SK-N-SH treated with all-trans-retinoic acid at 6 μM for 48 hours (cell line): Measurements from ENCODE around the gene MED20.

Experiments used
- ATAC-seq: fragments of 200-7000 bp; cut with Tn5 transposase; 3 replicates; pipeline ENCODE4 v1.9.1; 2020; ENCODE audit warnings: mild to moderate bottlenecking, moderate library complexity
- ARNTL ChIP-seq: fragments of 450-650 bp; formaldehyde crosslinking; IDR thresholded peaks from 2 replicates; pipeline ENCODE4 v1.5.0; 2020; ENCODE audit warnings: low read depth, mild to moderate bottlenecking, moderate library complexity, borderline replicate concordance
- BACH2 ChIP-seq: fragments of 250-450 bp; sonication (Bioruptor Pico); IDR thresholded peaks from 2 replicates; pipeline ENCODE4 v1.9.0; 2021; ENCODE audit warnings: mild to moderate bottlenecking, borderline replicate concordance
- CSDC2 ChIP-seq: fragments of 250-450 bp; sonication (Bioruptor Pico); IDR thresholded peaks from 2 replicates; pipeline ENCODE4 v1.5.0; 2020; ENCODE audit warnings: mild to moderate bottlenecking, moderate library complexity
- ESRRG ChIP-seq: fragments of 250-450 bp; sonication (Bioruptor Pico); IDR thresholded peaks from 2 replicates; pipeline ENCODE4 v1.6.1; 2021; ENCODE audit warnings: mild to moderate bottlenecking
- GLIS3 ChIP-seq: fragments of 250-450 bp; sonication (Bioruptor Pico); IDR thresholded peaks from 2 replicates; pipeline ENCODE4 v1.5.0; 2020; ENCODE audit warnings: mild to moderate bottlenecking, moderate library complexity
- OSR1 ChIP-seq: fragments of 250-450 bp; sonication (Bioruptor Pico); IDR thresholded peaks from 2 replicates; pipeline ENCODE4 v1.8.0; 2022; ENCODE audit warnings: moderate library complexity, mild to moderate bottlenecking, inconsistent platforms
- PPARA ChIP-seq: fragments of 250-450 bp; sonication (Bioruptor Pico); IDR thresholded peaks from 2 replicates; pipeline ENCODE4 v1.5.0; 2020; ENCODE audit warnings: mild to moderate bottlenecking, borderline replicate concordance
- RARB ChIP-seq: fragments of 250-450 bp; sonication (Bioruptor Pico); IDR thresholded peaks from 2 replicates; pipeline ENCODE4 v1.8.0; 2021; ENCODE audit warnings: mild to moderate bottlenecking, moderate library complexity
- SNAI2 ChIP-seq: fragments of 250-450 bp; sonication (Bioruptor Pico); IDR thresholded peaks from 2 replicates; pipeline ENCODE4 v1.5.0; 2020; ENCODE audit warnings: mild to moderate bottlenecking, moderate library complexity
- ZFP30 ChIP-seq: fragments of 450-650 bp; formaldehyde crosslinking; IDR thresholded peaks from 2 replicates; pipeline ENCODE4 v1.5.0; 2022; ENCODE audit warnings: mild to moderate bottlenecking, moderate library complexity
- ZNF565 ChIP-seq: fragments of 450-650 bp; formaldehyde crosslinking; conservative IDR thresholded peaks from 2 replicates; pipeline ENCODE4 v1.5.0; 2020; ENCODE audit warnings: low read depth, mild to moderate bottlenecking, moderate library complexity
- ZNF70 ChIP-seq: fragments of 450-650 bp; formaldehyde crosslinking; IDR thresholded peaks from 2 replicates; pipeline ENCODE4 v1.5.0; 2020; ENCODE audit warnings: mild to moderate bottlenecking, moderate library complexity
- ZNF8 ChIP-seq: fragments of 450-650 bp; formaldehyde crosslinking; IDR thresholded peaks from 2 replicates; pipeline ENCODE4 v1.5.0; 2020; ENCODE audit warnings: mild to moderate bottlenecking, moderate library complexity
- TF ChIP-seq, protein P1 (sequence below): fragments of 250-450 bp; sonication (Bioruptor Pico); IDR thresholded peaks from 2 replicates; pipeline ENCODE4 v1.5.1; 2020; ENCODE audit warnings: low read depth, mild to moderate bottlenecking, moderate library complexity
- TF ChIP-seq, protein P2 (sequence below): fragments of 250-450 bp; sonication (Bioruptor Pico); IDR thresholded peaks from 2 replicates; pipeline ENCODE4 v1.8.0; 2021; ENCODE audit warnings: low read depth, mild to moderate bottlenecking, moderate library complexity, borderline replicate concordance
- TF ChIP-seq, protein P3 (sequence below): fragments of 250-450 bp; sonication (Bioruptor Pico); IDR thresholded peaks from 2 replicates; pipeline ENCODE4 v1.5.0; 2020; ENCODE audit warnings: mild to moderate bottlenecking, moderate library complexity
- TF ChIP-seq, protein P4 (sequence below): fragments of 250-450 bp; sonication (Bioruptor Pico); IDR thresholded peaks from 2 replicates; pipeline ENCODE4 v1.8.0; 2020; ENCODE audit warnings: mild to moderate bottlenecking, moderate library complexity, borderline replicate concordance
- TF ChIP-seq, protein P5 (sequence below): fragments of 250-450 bp; sonication (Bioruptor Pico); IDR thresholded peaks from 2 replicates; pipeline ENCODE4 v1.5.1; 2021; ENCODE audit warnings: mild to moderate bottlenecking, moderate library complexity

The MED20 gene

DNA sequence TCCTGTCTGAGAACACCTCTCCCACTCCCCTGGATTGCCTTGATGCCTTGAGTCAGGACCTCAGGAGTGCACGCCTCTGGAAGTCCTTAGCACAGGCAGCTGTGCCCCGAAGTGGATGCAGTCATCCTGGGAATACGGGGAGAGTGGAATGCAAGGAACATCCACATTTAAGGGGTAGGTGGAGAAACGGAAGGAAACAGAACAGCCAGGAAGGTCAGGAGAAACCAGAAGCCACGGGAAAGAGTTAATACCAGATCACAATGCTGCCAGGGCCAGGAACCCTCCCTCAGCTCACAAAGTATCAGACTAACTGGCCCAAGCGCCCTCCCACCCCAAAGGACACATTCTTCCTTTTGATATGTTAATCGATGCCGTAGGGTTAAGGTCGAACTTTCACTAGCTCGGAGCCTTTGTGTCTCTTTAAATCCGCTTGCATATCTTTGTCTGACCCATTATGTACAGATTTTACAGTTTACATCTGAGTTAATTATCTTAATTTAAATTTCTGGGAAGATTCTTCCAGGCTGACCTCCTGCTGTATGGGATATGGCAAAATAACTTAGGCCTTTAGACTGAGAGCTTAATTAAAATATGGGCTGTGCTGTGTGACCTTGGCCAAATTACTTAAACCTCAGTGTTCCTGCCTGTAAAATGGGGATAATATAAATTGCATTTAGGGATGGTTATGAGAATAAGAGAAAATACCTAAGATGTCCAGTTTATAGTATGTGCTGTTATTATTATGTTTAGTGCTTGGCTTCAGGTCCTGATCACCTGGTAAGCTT is 44.7 kb upstream of the MED20 start (continued):
- TF ChIP-seq, protein P1, sequence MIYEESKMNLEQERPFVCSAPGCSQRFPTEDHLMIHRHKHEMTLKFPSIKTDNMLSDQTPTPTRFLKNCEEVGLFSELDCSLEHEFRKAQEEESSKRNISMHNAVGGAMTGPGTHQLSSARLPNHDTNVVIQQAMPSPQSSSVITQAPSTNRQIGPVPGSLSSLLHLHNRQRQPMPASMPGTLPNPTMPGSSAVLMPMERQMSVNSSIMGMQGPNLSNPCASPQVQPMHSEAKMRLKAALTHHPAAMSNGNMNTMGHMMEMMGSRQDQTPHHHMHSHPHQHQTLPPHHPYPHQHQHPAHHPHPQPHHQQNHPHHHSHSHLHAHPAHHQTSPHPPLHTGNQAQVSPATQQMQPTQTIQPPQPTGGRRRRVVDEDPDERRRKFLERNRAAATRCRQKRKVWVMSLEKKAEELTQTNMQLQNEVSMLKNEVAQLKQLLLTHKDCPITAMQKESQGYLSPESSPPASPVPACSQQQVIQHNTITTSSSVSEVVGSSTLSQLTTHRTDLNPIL (CRISPR knock-in tag) = no peak
- no peak for TF ChIP-seq CSDC2 (CRISPR knock-in tag)
- TF ChIP-seq RARB (CRISPR knock-in tag) = no peak
- TF ChIP-seq, protein P2, sequence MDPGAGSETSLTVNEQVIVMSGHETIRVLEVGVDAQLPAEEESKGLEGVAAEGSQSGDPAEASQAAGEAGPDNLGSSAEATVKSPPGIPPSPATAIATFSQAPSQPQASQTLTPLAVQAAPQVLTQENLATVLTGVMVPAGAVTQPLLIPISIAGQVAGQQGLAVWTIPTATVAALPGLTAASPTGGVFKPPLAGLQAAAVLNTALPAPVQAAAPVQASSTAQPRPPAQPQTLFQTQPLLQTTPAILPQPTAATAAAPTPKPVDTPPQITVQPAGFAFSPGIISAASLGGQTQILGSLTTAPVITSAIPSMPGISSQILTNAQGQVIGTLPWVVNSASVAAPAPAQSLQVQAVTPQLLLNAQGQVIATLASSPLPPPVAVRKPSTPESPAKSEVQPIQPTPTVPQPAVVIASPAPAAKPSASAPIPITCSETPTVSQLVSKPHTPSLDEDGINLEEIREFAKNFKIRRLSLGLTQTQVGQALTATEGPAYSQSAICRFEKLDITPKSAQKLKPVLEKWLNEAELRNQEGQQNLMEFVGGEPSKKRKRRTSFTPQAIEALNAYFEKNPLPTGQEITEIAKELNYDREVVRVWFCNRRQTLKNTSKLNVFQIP (CRISPR knock-in tag) = no peak

DNA sequence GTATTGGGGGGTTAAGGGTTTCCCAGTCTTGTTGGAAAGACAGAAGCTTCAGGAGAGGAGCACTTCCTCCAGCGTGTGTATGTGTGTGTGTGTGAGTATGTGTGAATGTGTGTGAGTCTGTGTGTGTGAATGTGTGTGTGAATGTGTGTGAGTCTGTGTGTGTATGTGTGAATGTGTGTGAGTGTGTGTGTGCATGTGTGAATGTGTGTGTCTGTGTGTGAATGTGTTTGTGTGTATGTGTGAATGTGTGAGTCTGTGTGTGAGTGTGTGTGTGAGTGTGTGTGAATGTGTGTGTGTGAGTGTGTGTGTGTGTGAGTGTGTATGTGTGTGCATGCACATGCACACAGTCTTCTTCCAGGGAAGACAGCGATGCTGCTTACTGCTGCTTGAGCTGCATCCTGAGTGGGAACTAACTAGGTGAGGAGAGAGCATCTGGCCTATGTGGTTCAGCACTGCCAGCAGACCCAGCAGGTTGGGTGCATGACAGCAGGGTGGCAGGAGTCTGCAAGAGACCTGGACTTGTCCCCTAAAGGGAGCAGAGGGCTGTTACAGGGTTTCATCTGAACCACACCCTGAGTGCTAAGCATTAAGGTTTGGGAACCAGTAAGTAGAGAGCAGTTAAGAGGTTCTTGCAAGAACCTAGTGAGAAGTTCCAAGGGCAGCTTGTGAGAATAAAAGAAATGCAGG is 43.4 kb upstream of the MED20 start:
- TF ChIP-seq ZFP30 (CRISPR knock-in tag) (no peak), ZNF70 (CRISPR knock-in tag) (no peak), ZNF8 (no peak), BACH2 (CRISPR knock-in tag) (no peak), OSR1 (CRISPR knock-in tag) (no peak), SNAI2 (CRISPR knock-in tag) (no peak), PPARA (CRISPR knock-in tag) (no peak)
- TF ChIP-seq, protein P3, sequence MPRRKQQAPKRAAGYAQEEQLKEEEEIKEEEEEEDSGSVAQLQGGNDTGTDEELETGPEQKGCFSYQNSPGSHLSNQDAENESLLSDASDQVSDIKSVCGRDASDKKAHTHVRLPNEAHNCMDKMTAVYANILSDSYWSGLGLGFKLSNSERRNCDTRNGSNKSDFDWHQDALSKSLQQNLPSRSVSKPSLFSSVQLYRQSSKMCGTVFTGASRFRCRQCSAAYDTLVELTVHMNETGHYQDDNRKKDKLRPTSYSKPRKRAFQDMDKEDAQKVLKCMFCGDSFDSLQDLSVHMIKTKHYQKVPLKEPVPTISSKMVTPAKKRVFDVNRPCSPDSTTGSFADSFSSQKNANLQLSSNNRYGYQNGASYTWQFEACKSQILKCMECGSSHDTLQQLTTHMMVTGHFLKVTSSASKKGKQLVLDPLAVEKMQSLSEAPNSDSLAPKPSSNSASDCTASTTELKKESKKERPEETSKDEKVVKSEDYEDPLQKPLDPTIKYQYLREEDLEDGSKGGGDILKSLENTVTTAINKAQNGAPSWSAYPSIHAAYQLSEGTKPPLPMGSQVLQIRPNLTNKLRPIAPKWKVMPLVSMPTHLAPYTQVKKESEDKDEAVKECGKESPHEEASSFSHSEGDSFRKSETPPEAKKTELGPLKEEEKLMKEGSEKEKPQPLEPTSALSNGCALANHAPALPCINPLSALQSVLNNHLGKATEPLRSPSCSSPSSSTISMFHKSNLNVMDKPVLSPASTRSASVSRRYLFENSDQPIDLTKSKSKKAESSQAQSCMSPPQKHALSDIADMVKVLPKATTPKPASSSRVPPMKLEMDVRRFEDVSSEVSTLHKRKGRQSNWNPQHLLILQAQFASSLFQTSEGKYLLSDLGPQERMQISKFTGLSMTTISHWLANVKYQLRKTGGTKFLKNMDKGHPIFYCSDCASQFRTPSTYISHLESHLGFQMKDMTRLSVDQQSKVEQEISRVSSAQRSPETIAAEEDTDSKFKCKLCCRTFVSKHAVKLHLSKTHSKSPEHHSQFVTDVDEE = no peak
- TF ChIP-seq, all 23 proteins: peak for 0

DNA sequence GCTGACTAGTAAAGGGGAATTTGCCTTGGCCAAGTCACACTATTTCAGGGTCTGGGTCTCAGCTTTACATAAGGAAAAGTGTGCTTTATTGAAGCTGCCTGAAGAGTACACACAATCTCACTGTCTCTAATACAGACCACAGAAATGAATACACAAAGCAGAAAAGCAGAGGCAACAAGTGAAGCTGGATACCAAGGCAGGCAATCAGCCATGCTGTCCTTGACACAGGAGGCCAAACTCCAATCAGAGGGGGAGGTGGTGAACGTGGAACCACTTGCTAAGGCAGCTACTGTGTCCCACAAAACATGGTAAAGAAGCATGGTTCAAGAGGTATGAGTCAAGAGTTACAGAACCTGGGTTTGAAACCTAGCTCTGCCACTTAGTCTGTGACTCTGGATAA is 42.4 kb upstream of the MED20 start:
- TF ChIP-seq ESRRG (CRISPR knock-in tag) (no peak), PPARA (CRISPR knock-in tag) (no peak), GLIS3 (CRISPR knock-in tag) (no peak), ZNF565 (CRISPR knock-in tag) (no peak), RARB (CRISPR knock-in tag) (no peak), ARNTL (CRISPR knock-in tag) (no peak), OSR1 (CRISPR knock-in tag) (no peak), ZFP30 (CRISPR knock-in tag) (no peak)
- TF ChIP-seq, protein P3 = no peak
- TF ChIP-seq, protein P2 (CRISPR knock-in tag) = no peak
- TF ChIP-seq, protein P1 (CRISPR knock-in tag) = no peak
- TF ChIP-seq, protein P4, sequence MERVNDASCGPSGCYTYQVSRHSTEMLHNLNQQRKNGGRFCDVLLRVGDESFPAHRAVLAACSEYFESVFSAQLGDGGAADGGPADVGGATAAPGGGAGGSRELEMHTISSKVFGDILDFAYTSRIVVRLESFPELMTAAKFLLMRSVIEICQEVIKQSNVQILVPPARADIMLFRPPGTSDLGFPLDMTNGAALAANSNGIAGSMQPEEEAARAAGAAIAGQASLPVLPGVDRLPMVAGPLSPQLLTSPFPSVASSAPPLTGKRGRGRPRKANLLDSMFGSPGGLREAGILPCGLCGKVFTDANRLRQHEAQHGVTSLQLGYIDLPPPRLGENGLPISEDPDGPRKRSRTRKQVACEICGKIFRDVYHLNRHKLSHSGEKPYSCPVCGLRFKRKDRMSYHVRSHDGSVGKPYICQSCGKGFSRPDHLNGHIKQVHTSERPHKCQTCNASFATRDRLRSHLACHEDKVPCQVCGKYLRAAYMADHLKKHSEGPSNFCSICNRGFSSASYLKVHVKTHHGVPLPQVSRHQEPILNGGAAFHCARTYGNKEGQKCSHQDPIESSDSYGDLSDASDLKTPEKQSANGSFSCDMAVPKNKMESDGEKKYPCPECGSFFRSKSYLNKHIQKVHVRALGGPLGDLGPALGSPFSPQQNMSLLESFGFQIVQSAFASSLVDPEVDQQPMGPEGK (CRISPR knock-in tag) = no peak
- TF ChIP-seq, protein P5, sequence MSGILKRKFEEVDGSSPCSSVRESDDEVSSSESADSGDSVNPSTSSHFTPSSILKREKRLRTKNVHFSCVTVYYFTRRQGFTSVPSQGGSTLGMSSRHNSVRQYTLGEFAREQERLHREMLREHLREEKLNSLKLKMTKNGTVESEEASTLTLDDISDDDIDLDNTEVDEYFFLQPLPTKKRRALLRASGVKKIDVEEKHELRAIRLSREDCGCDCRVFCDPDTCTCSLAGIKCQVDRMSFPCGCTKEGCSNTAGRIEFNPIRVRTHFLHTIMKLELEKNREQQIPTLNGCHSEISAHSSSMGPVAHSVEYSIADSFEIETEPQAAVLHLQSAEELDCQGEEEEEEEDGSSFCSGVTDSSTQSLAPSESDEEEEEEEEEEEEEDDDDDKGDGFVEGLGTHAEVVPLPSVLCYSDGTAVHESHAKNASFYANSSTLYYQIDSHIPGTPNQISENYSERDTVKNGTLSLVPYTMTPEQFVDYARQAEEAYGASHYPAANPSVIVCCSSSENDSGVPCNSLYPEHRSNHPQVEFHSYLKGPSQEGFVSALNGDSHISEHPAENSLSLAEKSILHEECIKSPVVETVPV (CRISPR knock-in tag) = no peak
- ATAC-seq = no peak

More for the DNA sequence above, 43.4 kb upstream of the MED20 start:
- no peak for ATAC-seq
